ENCODE data around the gene TMEM38B. TPM values are rescaled to one million over a fixed set of nuclear protein-coding genes. Genes with fewer than 3 reads are reported as not detected.

TMEM38B gene
- total and polyA plus RNA-seq, 2 of the 8 experiments (the other 6 are each of a cell fraction or from before 2014, with no cell fraction given), result 10.6 to 12.4 TPM

DNA sequence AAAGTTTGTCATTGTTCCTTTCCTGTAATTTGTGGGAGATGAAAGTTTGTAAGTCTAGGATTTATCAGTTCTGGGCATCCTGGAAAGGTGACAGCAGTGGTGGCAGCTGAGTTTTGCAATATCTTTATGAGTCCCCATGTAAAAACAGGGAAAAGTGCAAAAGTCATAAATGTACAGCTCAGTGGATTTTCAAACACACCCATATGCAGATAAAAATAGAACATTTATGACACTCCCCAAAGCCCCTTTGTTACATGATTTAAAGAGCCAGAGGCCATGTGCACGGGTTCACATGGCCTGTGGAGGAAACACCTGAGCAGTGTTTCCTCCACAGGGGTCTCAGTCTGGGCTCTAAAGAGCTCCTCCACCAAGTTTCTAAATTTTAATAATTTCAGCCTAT is 6.3 kb downstream of the TMEM38B start:
- no peak overlapping the region for H2AK5ac ChIP-seq (ENCODE audit: low read depth, low read length)
- H3K4ac ChIP-seq (replicated peaks; ENCODE audit: insufficient read length, low read depth, low read length), result no peak overlapping the region
- H3K9ac ChIP-seq (replicated peaks in 1 of 4; ENCODE audit: extremely low read depth in 1 of 4, low read depth in 3 of 4, low read length in 3 of 4), result no peak overlapping the region
- no peak overlapping the region for H4K8ac ChIP-seq (ENCODE audit: extremely low read depth, insufficient read depth, low read length)
- FAIRE-seq (no peak), DNase-seq (ENCODE audit: low read depth in 1 of 2, low spot score in 2 of 2) (no peak)
- H2BK12ac ChIP-seq (ENCODE audit: low read depth, low read length), result no peak overlapping the region
- H2BK120ac ChIP-seq (replicated peaks; ENCODE audit: low read depth, low read length), result no peak overlapping the region
- ChIA-PET CTCF (ENCODE audit: partially characterized antibody) (interaction anchor here (0.6 kb wide), 1 partner anchor 273 kb away, joined by 3 read pairs; no protein-coding TSS in a partner anchor), POLR2A (ENCODE audit: partially characterized antibody) (no interaction called here)
- no peak overlapping the region for H2BK20ac ChIP-seq (ENCODE audit: low read length)
- no peak overlapping the region for H3K18ac ChIP-seq (ENCODE audit: extremely low read depth, low read length)
- H3K4me3 ChIP-seq (ENCODE audit: extremely low read depth in 1 of 4, insufficient read depth in 2 of 4, low read depth in 3 of 4, low read length in 4 of 4), result no peak overlapping the region
- H4K91ac ChIP-seq (replicated peaks; ENCODE audit: insufficient read length, low read length), result no peak overlapping the region
- H3K23ac ChIP-seq (ENCODE audit: insufficient read length), result no peak overlapping the region
- H3K36me3 ChIP-seq (ENCODE audit: control insufficient read depth in 2 of 4, insufficient read depth in 4 of 4, low read length in 3 of 4), result no peaks in the 10 kb centered on the region
- H3K4me2 ChIP-seq (ENCODE audit: insufficient read depth in 1 of 2, low read depth in 2 of 2, low read length in 2 of 2), result no peak overlapping the region
- no peak overlapping the region for H3K56ac ChIP-seq (replicated peaks; ENCODE audit: insufficient read length, low read depth, low read length)
- 88% methylated on average over 1 of the region's 1 CpG; no CpG with 5 or more reads in 1 of the 2 experiments for WGBS, 2 experiments (ENCODE audit: extremely low coverage in 1 of 2, insufficient coverage in 1 of 2, insufficient read length in 1 of 2, insufficient replicate concordance in 2 of 2, low coverage in 1 of 2, low lambda C conversion rate in 2 of 2, missing lambda C conversion rate in 1 of 2)
- no peaks in the 10 kb centered on the region for H3K23me2 ChIP-seq (ENCODE audit: low read depth, low read length)
- H2BK5ac ChIP-seq (ENCODE audit: low read depth, low read length), result no peak overlapping the region
- H4K5ac ChIP-seq (ENCODE audit: insufficient read length, low read depth, low read length), result no peak overlapping the region
- no peaks in the 10 kb centered on the region for H4K20me1 ChIP-seq (replicated peaks in 1 of 2; ENCODE audit: control insufficient read depth in 1 of 2, insufficient read depth in 2 of 2, low read length in 2 of 2)
- H2AFZ ChIP-seq (ENCODE audit: low read length), result no peak overlapping the region
- no peak overlapping the region for H3K27ac ChIP-seq (ENCODE audit: low read depth, low read length)
- H2BK15ac ChIP-seq (ENCODE audit: low read length), result no peak overlapping the region
- no peak overlapping the region for H3K14ac ChIP-seq (ENCODE audit: insufficient read length)
- peaks cover 0 to 7% of the 10 kb centered on the region in 2 experiments; a peak in 1 of 4 replicates for H3K79me2 ChIP-seq (ENCODE audit: control insufficient read depth in 1 of 2, insufficient read depth in 2 of 2, low read length in 2 of 2)
- peaks cover 0 to 3% (median 2%) of the 10 kb centered on the region in 4 experiments; a peak in 4 of 7 replicates for H3K27me3 ChIP-seq (replicated peaks in 1 of 4; ENCODE audit: control insufficient read depth in 3 of 4, extremely low read depth in 1 of 4, insufficient read depth in 3 of 4, low read length in 3 of 4)
- no peaks in the 10 kb centered on the region for H3K79me1 ChIP-seq (ENCODE audit: low read depth, low read length)
- no peaks in the 10 kb centered on the region for H3K9me3 ChIP-seq (ENCODE audit: insufficient read depth in 2 of 2, low read depth in 1 of 2, low read length in 1 of 2)
- TF ChIP-seq PHF8 (conservative IDR thresholded peaks at IDR 0.05; ENCODE audit: low read depth, low read length), result no peak
- TF ChIP-seq SIN3A (conservative IDR thresholded peaks at IDR 0.05 in 1 of 2, IDR thresholded peaks at IDR 0.05 in 1 of 2; ENCODE audit: low read depth in 1 of 2, low read length in 2 of 2), result no peak
- TF ChIP-seq ASH2L (IDR thresholded peaks at IDR 0.05; ENCODE audit: low read length), result no peak
- no peak for TF ChIP-seq KDM4A (IDR thresholded peaks at IDR 0.05; ENCODE audit: low read depth, low read length, severe bottlenecking)
- no peak for TF ChIP-seq KDM5A (IDR thresholded peaks at IDR 0.05; ENCODE audit: low read length)
- no peak for TF ChIP-seq SP4 (IDR thresholded peaks at IDR 0.05; ENCODE audit: low read length)
- no peak for TF ChIP-seq CBX8 (IDR thresholded peaks at IDR 0.05; ENCODE audit: borderline replicate concordance, low read depth, low read length)
- no peak for TF ChIP-seq SAP30 (IDR thresholded peaks at IDR 0.05; ENCODE audit: insufficient read depth, insufficient replicate concordance, low read length)
- no peak for TF ChIP-seq EZH2 (IDR thresholded peaks at IDR 0.05; ENCODE audit: low read depth, low read length, severe bottlenecking)
- TF ChIP-seq SIRT6 (IDR thresholded peaks at IDR 0.05; ENCODE audit: low read length), result no peak
- TF ChIP-seq SP2 (IDR thresholded peaks at IDR 0.05; ENCODE audit: low read length), result no peak
- H3K4me1 ChIP-seq (replicated peaks in 1 of 4; ENCODE audit: control insufficient read depth in 3 of 4, insufficient read depth in 4 of 4, low read length in 3 of 4), result no peaks in the 10 kb centered on the region
